ENCODE measurements around the gene ZDBF2. TPM values are rescaled to one million over a fixed set of nuclear protein-coding genes. Genes with fewer than 3 reads are reported as not detected.

The ZDBF2 gene
- total and polyA plus RNA-seq, 2 of the 8 experiments (the other 6 are each of a cell fraction or from before 2014, with no cell fraction given): 1.5 to 17.2 TPM

Small RNA genes within 50 kb of the gene (small RNA-seq; reads per million reads assigned to genes)
- gene HMGN1P6 (ENCODE audit: insufficient read depth): not detected
- not detected for gene RN7SKP260 (ENCODE audit: insufficient read depth)

Other genes starting within 250 kb of the ZDBF2 start
- gene INO80D, start 188.5 kb upstream of the ZDBF2 start, total RNA-seq (2021; fragmentation: NEBNext Ultra II Directional; extraction: Animal tissue kit (Norgen Biotek cat#: 25700)): 37.4 and 38.9 TPM in 2 replicates
- 4.8 and 6.2 TPM in 2 replicates for gene INO80D, start 188.5 kb upstream of the ZDBF2 start, polyA plus RNA-seq (2011; rRNA removed)
- 95.9 and 97.0 TPM in 2 replicates for gene NDUFS1, start 115.2 kb upstream of the ZDBF2 start, total RNA-seq (2021; fragmentation: NEBNext Ultra II Directional; extraction: Animal tissue kit (Norgen Biotek cat#: 25700))
- 28.2 and 42.1 TPM in 2 replicates for gene NDUFS1, start 115.2 kb upstream of the ZDBF2 start, polyA plus RNA-seq (2011; rRNA removed)
- gene EEF1B2, start 114.8 kb upstream of the ZDBF2 start, total RNA-seq (2021; fragmentation: NEBNext Ultra II Directional; extraction: Animal tissue kit (Norgen Biotek cat#: 25700)): 675 and 679 TPM in 2 replicates
- gene EEF1B2, start 114.8 kb upstream of the ZDBF2 start, polyA plus RNA-seq (2011; rRNA removed): 381 and 504 TPM in 2 replicates
- gene ADAM23, start 168.9 kb downstream of the ZDBF2 start, total RNA-seq (2021; fragmentation: NEBNext Ultra II Directional; extraction: Animal tissue kit (Norgen Biotek cat#: 25700)): 20.8 and 21.3 TPM in 2 replicates
- 7.5 and 9.9 TPM in 2 replicates for gene ADAM23, start 168.9 kb downstream of the ZDBF2 start, polyA plus RNA-seq (2011; rRNA removed)

Measured in H1 (cell line).